Measurements from ENCODE around the gene FRMPD4.
"Not testable (repeated sequence)": the region's sequence is repeated elsewhere in the genome, so short reads cannot be mapped to it uniquely, and the experiment has no call there.

FRMPD4 gene

DNA sequence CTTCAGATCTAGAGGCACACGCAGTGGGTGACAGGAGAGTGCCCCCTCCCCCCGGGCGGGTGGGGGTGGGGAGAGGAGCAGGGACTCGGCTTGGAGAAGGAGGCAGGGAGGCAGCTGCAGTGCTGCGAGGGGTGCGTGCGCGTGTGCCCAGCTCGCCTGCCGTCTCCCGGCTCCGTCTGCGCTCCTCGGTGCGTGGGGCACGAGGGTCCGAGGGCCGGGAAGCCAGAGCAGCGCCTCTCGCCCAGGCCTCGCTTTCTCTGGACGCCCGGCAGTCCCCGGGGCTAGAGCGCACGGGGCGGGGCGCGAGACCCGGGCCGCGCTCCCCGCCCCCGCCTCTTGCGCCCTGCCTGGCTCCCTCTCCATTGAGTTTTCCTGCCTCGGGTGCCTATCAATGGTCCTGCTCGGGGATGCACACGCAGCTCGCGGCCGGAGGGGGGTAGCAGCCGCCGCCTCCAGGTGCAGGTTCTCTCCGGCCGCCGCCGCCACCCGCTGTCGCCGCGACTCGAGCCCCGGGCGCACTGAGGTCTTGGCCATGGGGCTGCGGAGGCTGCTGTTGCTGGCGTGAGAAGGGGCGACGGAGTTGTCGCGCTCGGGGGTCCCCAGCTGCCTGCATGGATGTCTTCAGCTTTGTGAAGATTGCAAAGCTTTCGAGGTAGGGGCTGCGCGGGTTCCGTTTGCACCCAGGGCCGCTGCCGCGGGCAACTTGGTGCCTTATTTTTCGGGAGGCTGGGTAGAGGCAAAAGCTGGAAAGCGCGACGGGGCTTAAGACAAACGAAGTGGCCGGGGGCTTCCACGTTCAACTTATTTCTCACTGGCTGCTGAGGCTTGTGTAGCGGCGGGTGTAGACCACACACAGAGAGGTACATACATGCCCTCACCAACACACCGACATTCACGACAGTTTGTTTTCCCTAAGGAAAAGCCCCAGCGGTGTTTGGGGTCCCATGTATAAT, at the start of gene FRMPD4:
Gene FRMPD4 (plus strand): TSS at position 113 of the 953 bp plus-strand sequence. CDS start 499 bp downstream, at position 612.
- in situ Hi-C loops (cut with MboI; ENCODE audit: low sequenced_read_pairs), result no loop called here

DNA sequence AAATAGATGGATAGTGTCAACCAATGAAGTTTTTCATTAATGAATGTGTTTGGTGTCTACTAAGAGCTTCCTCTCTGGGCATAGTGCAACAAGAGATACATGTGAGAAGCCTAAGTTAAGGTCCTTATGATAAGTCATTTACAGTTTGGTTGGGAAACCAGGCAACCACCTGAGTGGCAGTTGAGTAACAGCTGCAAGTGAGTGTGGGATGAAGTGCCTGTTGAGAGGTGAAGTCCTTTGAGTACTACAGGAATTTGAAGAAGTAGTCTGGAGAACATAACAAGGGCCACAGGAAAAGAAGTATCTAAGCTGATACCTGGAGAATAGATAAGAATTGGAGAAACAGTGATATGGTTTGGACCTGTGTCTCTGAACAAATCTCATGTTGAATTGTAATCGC, 48.5 kb upstream of the FRMPD4 start:
- in situ Hi-C loops (cut with MboI; ENCODE audit: low sequenced_read_pairs), result no loop called here

DNA sequence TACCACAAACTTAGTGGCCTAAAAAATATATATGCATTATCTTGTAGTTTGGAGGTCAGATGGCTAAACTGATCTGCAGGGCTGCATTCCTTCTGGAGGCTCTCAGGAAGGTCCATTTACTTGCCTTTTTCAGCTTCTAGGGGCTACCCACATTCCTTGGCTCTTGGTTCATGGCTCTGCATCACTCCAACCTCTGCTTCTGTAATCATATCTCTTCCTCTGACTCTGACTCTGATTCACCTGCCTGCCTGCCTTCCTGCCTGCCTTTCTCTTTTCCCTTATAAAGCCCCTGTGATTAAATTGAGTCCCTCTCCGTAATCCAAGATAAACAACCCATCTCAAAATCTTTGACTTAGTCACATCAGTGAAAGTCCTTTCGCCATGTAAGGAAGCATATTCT, 25.0 kb upstream of the FRMPD4 start:
- in situ Hi-C loops (cut with MboI; ENCODE audit: low sequenced_read_pairs), result no loop called here

DNA sequence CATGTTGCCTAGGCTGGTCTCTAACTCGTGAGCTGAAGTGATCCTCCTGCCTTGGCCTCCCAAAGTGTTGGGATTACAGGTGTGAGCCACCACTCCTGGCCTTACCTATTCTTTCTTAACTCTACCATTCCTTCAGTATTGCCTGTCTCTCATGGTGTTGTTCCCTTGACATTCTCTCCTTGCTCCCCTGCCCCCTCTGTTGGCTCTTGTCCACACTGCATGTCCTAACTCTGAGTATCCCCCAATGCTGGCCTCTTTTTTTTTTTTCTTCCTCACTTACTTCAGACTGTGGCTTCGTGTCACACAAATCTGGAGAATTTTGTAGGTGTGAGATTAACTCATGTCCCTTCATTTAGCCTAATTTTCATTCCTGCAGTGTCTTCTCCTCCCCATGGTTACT, 22.9 kb upstream of the FRMPD4 start:
- in situ Hi-C loops (cut with MboI; ENCODE audit: low sequenced_read_pairs), result no loop called here

DNA sequence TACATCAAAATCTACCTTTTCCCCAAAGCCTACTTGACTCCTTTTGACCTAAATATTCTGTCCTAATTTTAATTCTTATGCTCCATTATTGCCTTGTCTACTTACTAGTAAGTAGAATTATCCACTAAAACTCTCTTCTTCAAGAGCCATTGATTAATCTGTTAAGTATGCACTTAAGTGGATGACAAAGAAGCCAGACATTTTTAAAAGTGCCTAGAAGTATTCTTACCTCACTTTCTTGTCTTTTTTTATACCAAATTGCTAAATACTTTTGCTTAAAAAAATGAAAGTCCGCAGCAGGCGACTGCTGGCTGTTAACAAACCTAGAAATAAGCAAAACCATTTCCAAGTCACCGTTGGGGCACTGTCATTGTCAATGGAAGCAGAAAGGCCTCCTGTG, 20.1 kb upstream of the FRMPD4 start:
- in situ Hi-C loops (cut with MboI; ENCODE audit: low sequenced_read_pairs), result no loop called here

DNA sequence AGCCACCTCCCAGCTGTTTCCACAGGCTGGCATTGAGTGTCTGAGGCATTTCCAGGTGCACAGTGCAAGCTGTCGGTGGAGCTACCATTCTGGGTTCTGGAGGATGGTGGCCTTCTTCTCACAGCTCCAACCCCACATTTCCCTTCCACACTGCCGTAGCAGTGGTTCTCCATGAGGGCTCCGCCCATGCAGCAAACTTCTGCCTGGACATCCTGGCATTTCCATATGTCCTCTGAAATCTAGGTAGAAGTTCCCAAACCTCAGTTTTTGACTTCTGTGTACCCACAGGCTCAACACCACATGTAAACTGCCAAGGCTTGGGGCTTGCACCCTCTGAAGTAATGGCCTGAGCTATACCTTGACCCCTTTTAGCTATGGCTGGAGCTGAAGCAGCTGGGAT, 10.3 kb upstream of the FRMPD4 start:
- in situ Hi-C loops (cut with MboI; ENCODE audit: low sequenced_read_pairs), result no loop called here

DNA sequence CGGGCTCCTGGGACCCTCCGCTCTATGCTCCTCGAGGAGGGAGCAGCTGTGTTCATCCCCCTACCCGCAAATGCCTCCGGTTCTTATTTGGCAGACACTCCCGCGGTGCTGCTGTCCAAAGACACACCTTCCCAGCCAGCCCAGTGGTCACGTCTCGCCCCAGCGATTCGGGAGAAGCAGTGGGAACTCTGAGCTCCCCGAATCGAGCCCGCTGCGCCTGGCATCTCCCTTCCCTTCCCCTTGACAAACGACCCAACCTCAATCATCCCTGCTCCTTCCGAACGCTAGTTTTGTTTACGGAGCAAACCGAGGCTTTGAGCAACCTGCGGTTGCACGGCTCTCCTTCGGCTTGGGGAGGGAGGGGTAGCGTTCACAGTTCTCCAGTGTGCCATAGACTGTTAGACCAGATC, 317 bp upstream of the FRMPD4 start:
- in situ Hi-C loops (cut with MboI; ENCODE audit: low sequenced_read_pairs), result no loop called here

DNA sequence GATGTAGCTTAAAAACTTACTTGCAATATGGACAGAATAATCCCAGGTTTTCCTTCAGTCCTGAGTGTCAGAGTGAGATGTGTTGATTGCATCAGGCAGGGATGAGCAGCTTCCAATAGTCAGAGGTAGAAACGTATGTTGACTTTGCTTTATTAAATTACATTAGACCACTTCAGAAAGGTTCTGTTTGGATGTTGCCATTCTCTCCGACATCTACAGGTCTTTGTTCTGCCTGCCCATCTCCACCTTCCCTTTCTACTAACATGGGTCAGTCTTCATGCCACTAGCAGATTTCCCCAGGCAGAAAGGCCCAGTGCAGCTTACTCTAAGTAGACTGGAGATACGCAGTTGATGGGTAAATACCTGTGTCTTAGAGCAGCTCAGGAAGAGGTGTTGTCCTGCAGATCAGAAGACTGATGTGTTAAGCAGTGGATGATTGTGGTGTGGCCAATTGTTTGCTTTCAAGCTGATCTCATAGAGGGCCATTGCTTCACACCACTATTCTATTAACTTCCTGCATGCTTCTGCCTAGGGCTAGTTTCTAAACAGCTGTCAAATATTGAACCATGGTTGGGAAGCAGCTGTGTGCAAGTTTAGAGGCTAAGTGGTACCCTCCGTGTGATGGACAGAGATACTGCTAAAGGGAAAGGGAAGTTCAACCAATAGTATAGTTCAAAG, 1.8 kb downstream of the FRMPD4 start:
- in situ Hi-C loops (cut with MboI; ENCODE audit: low sequenced_read_pairs), result no loop called here

DNA sequence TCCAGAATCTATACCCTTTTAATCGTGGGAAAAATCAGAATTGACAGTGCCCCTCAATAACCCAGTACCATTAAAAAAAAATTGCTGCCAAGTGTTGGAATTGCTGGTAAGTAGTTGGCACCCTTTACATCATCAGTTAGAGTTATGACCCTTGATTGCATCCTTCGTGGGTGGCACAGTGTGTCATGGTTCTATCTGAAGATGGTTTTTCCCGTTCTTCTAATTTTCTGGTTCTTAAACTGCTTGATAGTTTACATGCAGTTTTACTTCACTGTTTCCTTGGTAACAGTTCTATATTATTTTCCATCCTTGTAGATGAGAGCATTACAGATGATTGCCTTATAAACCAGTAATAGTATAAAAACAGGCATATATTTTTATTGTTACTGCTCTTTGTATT, 3.2 kb downstream of the FRMPD4 start:
- in situ Hi-C loops (cut with MboI; ENCODE audit: low sequenced_read_pairs), result no loop called here

DNA sequence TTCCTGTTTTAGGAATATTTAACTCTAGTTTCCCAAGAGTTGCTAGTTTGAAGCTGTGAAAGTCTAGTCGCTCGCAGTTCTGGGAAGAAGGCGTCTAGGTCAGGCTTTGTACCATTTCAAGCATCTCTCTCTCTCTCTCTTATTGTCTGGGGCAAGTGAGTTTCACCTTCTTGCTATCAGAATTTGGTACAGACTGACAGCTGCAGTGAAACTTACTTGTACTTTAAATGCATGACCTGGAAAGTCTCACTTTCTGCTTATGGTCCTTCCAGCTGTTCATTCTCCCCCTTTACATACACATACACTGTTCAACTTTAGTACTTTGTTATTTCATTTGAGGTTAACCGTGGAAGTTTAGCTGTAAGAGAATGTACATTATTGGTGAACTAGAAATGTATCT, 4.4 kb downstream of the FRMPD4 start:
- in situ Hi-C loops (cut with MboI; ENCODE audit: low sequenced_read_pairs), result no loop called here

DNA sequence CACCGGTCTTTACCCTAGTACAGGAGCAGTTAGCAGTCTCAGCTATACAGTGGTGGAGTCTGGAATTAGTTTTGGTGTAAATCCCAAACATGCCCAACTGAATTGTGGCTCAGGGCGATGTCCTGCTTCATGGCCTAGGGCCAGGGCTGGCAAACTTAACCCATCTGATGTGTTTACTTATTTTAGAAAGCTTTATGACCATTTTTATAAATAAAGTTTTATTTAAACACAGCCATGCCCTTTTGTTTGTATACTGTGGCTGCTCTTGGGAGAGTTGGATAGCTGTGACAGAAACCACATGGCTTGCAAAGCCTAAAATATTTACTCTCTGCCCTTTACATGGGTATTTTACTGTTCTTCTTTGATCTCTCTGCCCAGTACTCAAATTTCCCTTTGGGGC, 7.1 kb downstream of the FRMPD4 start:
- in situ Hi-C loops (cut with MboI; ENCODE audit: low sequenced_read_pairs), result no loop called here

DNA sequence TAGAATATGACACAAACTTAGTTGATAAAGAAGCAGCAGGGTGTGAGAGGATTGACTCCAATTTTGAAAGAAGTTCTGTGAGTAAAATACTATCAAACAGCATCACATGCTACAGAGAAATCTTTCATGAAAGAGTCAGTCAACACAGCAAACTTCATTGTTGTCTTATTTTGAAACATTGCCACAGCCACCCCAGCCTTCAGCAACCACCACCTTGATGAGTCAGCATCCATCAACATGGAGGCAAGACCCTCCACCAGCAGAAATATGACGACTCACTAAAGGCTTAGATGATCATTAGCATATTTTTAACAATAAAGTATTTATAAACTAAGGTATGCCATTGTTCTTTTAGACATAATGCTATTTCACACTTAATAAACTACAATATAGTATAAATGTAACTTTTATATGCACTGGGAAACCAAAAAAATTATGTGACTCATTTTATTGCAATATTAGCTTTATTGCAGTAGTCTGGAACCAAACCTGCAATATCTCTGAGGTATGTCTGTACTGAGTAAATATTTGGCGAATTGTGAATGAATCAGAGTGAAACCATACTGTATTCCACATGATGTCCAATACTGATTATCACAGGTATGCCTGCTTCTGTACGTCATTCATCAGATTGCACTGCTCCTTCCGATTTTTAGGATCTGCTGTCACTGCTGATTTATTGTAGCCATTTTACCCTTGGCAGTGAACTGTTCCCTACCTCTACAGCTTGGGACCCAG, 11.6 kb downstream of the FRMPD4 start:
- in situ Hi-C loops (cut with MboI; ENCODE audit: low sequenced_read_pairs), result no loop called here

DNA sequence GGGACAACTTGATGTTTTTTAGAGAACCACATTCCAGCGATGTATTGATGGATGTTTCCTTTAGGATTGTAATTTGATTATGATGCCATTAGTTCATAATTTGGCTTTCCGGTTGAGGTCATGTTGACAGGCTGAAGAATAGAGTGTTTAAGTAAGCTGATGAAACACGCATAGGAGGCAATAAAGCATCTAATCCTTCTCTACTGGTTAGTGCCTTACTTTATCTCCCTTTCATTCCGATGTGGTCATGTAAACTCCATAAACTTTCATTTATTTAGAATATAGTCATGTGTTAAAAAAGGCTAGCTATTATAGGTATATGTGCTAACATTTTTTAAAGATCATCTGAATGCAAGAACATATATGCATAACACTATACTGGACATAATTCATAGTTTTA, 15.0 kb downstream of the FRMPD4 start:
- in situ Hi-C loops (cut with MboI; ENCODE audit: low sequenced_read_pairs), result no loop called here

DNA sequence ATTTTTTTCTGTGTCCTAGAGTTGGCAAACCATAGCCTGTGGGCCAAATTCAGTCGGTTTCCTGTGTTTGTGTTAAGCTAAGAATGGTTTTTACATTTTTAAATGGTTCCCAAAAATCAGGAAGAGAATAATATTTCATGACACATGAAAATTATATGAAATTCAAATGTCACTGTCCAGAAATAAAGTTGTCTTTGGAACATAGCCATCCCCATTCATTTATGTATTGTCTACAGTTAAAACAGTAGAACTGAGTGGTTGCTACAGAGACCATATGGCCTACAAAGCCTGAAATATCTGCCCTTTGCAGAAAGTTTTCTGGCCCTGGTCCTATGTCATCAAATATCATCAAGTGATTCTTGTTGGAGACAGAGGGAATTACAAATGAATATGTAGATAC, 15.5 kb downstream of the FRMPD4 start:
- in situ Hi-C loops (cut with MboI; ENCODE audit: low sequenced_read_pairs), result no loop called here

DNA sequence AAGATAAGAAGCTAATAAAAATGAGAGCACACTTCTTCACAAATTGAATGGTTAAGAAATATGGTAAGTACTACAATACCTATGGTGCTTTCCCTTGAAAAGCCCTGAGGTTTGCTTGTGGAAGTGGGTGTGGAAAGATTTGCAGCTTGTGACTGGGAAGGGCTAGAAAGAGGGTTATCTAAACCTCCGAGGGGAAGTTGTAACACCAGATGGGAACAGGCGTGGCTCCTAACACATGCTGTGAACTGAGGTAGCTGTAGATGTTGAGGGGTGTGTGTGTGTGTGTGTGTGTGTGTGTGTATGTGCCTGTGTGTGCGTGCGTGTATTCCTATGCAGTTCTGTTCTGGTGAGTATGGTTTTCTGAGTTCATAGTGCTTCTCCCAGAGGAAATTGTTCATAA, 21.5 kb downstream of the FRMPD4 start:
- in situ Hi-C loops (cut with MboI; ENCODE audit: low sequenced_read_pairs), result no loop called here

DNA sequence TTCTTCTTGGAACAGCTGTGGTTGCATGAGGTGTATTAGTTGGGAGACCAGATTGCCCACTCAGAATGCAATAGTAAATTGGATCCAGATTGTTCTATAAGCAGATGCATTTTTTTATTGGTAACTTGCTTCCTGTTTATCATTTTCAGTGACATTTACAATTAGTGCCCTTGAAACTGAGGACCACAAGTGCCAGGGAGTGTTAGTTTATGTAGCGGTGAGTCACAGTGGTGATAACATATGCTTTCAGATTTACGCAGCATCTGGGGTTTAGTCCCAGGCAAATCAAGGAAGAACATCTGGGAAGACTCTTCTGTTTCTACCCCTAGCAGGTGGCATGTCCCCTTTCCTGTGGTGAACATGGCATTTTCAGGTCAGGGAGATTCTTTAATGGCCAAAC, 24.1 kb downstream of the FRMPD4 start:
- in situ Hi-C loops (cut with MboI; ENCODE audit: low sequenced_read_pairs), result no loop called here

DNA sequence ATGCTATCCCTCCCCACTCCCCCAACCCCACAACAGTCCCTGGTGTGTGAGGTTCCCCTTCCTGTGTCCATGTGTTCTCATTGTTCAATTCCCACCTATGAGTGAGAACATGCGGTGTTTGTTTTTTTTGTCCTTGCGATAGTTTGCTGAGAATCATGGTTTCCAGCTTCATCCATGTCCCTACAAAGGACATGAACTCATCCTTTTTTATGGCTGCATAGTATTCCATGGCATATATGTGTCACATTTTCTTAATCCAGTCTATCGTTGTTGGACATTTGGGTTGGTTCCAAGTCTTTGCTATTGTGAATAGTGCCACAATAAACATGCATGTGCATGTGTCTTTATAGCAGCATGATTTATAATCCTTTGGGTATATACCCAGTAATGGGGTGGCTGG, 25.9 kb downstream of the FRMPD4 start:
- in situ Hi-C loops (cut with MboI; ENCODE audit: low sequenced_read_pairs), result not testable (repeated sequence)

DNA sequence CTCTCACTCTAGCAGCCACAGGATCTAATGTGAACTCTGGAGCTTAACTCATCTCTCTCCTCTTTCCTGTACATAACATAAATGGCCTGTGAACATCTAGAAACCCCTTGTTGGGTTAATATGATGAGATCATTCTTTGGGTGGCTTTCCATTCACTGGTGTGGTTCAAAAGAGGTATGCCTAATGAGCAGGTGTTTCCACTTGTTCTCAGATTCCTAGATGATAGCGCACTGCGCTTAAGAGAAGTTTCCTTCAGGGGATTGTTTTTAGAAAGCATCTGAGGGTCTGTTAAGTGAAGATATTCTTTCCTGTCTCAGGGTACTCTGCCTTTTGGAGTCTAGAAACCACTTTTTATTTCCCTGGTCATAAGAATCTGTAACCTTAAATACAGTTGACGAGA, 32.5 kb downstream of the FRMPD4 start:
- in situ Hi-C loops (cut with MboI; ENCODE audit: low sequenced_read_pairs), result no loop called here

DNA sequence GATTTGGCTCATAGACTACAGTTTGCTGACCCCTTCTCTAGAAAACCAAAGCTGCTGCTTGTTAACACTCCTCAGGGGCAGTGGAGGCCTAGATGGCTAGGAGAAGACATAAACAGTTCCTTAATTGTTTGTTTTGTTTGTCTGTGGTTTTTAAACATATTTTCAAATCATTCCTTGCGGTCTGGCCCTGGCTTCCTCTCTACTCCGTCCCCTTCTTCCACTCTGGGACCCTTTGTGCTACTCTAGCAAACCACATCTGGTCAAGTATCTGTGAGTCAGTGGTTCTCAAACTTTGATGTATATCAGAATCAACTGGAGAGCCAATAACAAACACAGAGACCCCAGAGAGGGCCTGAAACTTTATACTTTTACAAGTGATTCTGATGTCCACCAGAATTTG, 36.1 kb downstream of the FRMPD4 start:
- in situ Hi-C loops (cut with MboI; ENCODE audit: low sequenced_read_pairs), result no loop called here

DNA sequence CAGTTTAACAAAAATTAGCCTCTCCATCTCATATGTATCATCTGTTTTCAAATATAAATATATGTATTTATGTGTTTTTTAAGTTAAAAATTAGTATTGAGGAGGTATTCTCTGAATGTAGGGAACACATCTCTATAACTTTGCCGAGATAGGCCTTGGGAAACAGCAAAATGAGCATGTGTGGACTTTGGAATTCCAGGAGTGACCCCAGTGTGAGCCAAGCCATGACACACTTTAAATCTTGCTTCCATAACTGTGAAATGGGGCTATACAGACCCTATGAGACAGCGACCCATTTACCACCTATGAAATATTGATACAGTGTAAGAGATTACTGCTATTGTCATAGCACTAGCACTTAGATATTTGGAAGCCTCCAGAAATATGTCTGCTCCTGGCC, 58.8 kb downstream of the FRMPD4 start:
- in situ Hi-C loops (cut with MboI; ENCODE audit: low sequenced_read_pairs), result no loop called here

DNA sequence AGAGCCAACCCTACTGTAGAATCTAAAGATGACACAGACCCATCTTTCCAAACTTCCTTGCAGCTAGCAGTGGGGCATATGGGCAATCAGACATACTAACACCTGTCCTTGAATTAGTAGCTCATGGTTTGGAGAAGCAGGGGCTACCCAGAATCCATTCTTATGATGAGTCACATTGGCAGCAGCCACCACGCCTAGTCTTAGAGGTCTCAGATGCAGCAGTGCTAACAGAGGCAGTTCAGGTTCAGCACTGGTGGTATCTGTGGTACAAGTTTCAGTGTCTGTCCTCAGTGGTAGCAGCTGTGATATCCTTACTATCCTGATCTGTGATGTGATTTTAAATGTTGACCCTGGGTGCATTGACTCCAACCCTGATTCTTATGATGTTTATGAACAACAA, 68.1 kb downstream of the FRMPD4 start:
- in situ Hi-C loops (cut with MboI; ENCODE audit: low sequenced_read_pairs), result no loop called here
